GM15510 (cell line): Measurements from ENCODE around the gene DRICH1.

Experiments
- POLR2A ChIP-seq: IDR thresholded peaks from 3 replicates; pipeline ENCODE4 v1.6.1; 2011; ENCODE audit warnings: borderline replicate concordance; ENCODE audit not compliant: insufficient read length; ENCODE audit errors: extremely low read depth

Gene DRICH1

GRCh38 chr22:23598805-23599518 is 33.2 kb downstream of the DRICH1 start:
- TF ChIP-seq POLR2A: no peak

GRCh38 chr22:23591846-23592245 is 40.3 kb downstream of the DRICH1 start:
- no peak for TF ChIP-seq POLR2A

DNA sequence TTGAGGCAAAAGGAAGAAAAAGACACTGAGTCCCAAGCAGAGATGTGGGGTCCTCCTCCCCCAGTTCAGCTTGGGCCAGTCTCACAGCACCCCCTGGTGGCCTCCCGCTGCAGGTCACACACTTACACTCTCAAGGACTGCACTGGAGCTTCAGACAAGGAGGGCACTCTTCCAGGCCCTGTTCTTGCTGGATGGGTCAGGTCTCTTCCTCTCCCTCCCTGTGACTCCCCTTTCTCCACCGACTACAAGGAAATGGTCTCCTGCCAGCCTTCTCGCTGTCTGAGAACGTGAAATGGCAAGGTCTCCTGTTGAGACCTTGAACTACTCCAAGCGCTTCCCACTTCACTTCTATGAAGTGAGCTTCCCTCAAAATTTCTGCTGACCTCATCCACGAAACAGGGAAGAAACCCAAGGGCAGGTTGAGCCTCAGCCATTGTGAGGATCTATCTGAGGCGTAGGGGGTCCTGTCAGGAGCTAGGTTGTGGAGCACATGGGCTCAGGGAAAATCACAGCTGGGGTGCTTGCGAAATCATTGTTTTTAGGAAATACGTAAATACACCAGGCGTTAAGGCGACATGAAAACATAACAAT is 40.8 kb downstream of the DRICH1 start:
- no peak for TF ChIP-seq POLR2A

GRCh38 chr22:23583836-23584235 is 48.3 kb downstream of the DRICH1 start:
- TF ChIP-seq POLR2A: no peak

DNA sequence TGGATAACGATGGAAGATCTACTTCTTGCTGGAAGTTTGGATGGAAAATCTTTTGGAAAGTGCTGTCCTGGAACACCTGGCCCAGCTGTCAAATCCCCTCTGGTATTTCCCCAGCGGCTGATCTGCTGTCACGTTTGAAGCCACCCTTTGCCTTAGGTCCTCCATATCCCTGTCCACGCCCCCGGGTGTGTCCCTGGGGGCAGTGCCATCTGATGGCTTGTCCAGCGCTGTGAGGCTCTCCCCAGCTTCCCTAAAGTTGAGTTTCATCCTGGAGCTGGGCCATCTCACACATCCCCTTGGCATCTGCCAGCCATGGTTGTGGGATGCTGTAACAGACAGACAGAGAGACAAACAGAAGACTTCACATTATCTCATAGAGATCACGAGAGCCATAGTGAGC is 49.0 kb downstream of the DRICH1 start:
- TF ChIP-seq POLR2A: no peak

- TF ChIP-seq POLR2A: no peak
Measured at GRCh38 chr22:23581260-23581650, 50.9 kb downstream of the DRICH1 start.

- no peak for TF ChIP-seq POLR2A
Measured at GRCh38 chr22:23580576-23581259, 51.4 kb downstream of the DRICH1 start.

DNA sequence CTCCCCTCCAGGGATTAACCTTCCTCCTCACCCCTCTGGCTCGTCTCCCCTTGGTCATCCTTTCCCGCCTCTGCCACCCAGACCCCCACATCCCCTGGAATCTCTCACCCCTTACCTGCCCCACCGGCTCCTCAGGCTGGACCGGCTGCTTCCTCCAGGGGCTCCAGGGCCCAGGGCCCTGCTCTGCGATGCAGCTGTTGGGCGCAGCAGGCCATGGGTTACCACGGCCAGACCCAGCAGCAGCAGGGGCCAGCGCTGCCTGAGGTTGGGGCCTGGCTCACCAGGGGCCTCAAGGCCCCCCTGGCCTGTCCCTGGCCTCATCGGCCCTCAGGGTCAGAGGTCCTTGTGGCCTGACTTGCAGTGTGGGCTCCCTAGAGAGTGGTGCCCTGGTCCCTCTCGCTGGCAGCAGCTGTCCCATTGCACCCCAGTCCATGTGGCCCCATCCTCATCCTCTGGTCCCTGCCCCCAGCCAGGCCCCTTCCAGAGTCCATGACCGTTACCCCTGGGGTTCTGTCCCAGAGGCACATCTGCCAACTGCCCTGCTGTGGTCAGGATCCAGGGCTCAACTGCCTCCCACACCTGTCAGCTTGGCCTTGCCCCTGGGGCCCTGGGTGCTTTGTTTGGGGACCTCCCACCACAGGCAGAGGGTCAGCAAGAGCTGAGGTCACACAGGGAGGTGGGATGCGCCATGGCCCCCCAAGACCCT is 52.1 kb downstream of the DRICH1 start, which contains the start of gene IGLL1:
Gene IGLL1 (minus strand): TSS at position 421 of the 706 bp plus-strand sequence. CDS start 100 bp downstream, at position 321.
- TF ChIP-seq POLR2A: no peak

DNA sequence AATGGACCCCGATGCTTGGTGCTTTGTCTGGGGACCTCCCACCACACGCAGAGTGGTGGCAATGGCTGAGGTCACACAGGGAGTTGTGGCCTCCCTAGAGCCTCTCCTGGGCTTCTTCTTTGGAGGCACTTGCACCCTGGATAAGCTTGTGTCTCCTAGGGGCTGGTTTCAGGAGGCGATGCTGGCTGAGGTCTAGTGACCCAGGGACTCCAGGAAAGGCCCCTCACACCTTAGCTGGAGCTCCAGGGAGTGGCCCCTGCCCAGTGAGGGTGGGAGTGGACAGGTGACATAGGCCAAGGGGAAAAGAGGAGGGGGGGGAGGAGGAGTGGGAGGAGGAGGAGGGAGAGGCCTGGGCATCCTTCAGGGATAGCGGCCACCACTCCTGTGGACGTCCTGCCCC is 52.8 kb downstream of the DRICH1 start:
- TF ChIP-seq POLR2A: no peak

GRCh38 chr22:23578306-23578705 is 53.8 kb downstream of the DRICH1 start:
- no peak for TF ChIP-seq POLR2A

DNA sequence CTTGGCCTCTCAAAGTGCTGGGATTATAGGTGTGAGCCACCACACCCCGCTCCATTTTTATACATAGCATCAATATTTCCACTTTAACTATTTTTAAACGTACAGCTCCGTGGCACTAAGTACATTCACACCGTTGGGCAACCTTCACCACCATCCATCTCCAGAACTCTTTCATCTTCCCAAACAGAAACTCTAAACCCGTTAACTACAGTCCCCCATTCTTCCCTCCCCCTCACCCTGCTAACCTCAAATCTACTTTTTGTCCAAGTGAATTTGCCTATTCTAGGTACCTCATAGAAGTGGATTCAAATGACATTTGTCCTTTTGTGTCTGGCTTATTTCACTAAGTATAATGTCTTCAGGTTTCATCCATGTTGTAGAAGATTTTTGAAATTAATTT is 55.4 kb downstream of the DRICH1 start:
- TF ChIP-seq POLR2A: no peak

GRCh38 chr22:23575601-23576000 is 56.5 kb downstream of the DRICH1 start:
- TF ChIP-seq POLR2A: no peak

GRCh38 chr22:23574877-23575276 is 57.2 kb downstream of the DRICH1 start:
- no peak for TF ChIP-seq POLR2A

DNA sequence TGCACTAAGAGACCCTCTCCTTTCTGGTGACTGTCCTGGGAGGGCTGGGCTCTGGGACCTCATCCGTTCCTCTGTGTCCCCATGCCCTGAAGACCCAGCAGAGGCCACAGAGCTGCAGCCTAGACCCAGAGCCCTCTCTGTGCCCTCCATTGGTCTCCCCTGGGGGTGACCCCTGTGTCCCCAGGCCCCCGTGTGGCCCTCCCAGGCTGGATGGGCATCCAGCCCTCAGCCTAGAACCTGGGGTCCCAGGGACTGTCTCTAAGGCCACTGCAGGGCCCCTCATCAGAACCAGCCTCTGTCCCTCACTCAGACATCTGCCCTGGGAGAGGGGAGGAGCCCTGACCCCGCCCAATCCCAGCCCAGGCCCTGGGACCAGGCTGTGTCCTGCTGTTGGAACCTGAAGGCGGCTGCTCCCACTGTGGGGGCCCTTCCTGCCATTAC is 57.7 kb downstream of the DRICH1 start:
- TF ChIP-seq POLR2A: no peak

DNA sequence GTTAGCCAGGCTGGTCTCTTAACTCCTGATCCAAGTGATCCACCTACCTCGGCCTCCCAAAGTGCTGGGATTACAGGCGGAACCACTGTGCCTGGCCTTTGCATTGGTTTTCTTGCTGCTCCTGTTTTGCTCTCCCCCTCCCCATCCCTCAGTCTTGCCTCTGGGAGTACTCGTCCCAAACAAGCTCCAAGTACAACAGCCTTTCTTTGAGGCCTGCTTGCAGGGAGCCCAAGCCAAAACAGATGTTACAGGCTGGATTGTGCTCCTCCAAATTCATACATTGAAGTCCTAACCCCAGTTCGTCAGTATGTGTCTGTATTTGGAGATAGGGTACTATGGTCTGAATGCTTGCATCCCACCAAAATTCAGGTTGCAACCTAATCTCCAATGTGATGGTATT is 60.6 kb downstream of the DRICH1 start:
- TF ChIP-seq POLR2A: no peak
